ENCODE results near the gene GAPDH.

- TF ChIP-seq POLR2A (IDR thresholded peaks at IDR 0.05; ENCODE audit: low read length) (no peak), EP300 (IDR thresholded peaks at IDR 0.05) (no peak), CTCF (IDR thresholded peaks at IDR 0.05) (no peak), ESRRA (IDR thresholded peaks at IDR 0.05; ENCODE audit: borderline replicate concordance, low read length) (no peak), MAX (IDR thresholded peaks at IDR 0.05) (no peak), CHD4 (IDR thresholded peaks at IDR 0.05; ENCODE audit: borderline replicate concordance) (no peak), USF2 (IDR thresholded peaks at IDR 0.05) (no peak), RFX5 (IDR thresholded peaks at IDR 0.05) (no peak), REST (IDR thresholded peaks at IDR 0.05) (no peak), NFE2L2 (conservative IDR thresholded peaks at IDR 0.05; ENCODE audit: low read length) (no peak), E2F6 (IDR thresholded peaks at IDR 0.05; ENCODE audit: borderline replicate concordance, low read depth) (no peak)
Observed at GRCh38 chr12:6494968-6495367, 39.3 kb upstream of the GAPDH start.

Measured in A549 (cell line).